Activated T-cell treated with anti-CD3 and anti-CD28 coated beads for 48 hours (primary cell): ENCODE data around the gene HMGXB3.
"Not testable (repeated sequence)": the region's sequence is repeated elsewhere in the genome, so short reads cannot be mapped to it uniquely, and the experiment has no call there.

Source experiments
- DNase-seq: peaks from one replicate; pipeline ENCODE4 v3.0.0-alpha.2; 2020; ENCODE audit warnings: low read depth

HMGXB3 gene

DNA sequence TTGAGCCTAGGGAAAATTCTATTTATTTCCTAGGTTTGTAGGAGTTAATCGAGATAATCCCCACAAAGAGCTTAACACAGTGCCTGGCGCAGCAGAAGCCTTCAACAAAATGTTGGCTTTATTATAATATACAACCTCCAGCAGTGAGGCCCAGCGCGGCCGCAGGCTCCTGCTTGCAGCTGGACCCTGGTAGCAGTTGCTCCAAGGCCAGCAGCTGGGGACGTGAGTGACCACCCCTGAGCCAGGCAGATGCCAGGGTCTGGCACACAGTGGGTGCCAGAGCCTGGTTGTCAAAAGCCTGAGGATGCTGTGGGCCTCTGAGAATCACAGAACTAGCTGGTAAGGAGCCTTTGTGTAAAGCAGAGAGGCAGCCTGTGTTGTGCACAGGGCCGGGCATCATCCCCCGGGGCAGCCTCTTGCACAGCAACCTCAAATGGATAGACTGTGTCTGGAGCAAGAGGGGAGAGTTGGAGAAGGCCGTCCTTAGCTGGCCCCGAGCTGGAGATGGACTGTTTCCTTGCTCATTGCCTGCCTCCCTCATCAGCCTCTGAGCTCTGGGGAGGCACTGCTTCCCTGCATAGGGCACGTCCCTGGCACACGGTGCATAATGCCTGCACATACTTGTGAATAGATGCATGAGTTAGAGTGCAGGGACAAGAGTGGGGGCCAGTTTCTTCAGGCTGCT lies 68.6 kb downstream of the HMGXB3 start:
- DNase-seq: no peak

DNA sequence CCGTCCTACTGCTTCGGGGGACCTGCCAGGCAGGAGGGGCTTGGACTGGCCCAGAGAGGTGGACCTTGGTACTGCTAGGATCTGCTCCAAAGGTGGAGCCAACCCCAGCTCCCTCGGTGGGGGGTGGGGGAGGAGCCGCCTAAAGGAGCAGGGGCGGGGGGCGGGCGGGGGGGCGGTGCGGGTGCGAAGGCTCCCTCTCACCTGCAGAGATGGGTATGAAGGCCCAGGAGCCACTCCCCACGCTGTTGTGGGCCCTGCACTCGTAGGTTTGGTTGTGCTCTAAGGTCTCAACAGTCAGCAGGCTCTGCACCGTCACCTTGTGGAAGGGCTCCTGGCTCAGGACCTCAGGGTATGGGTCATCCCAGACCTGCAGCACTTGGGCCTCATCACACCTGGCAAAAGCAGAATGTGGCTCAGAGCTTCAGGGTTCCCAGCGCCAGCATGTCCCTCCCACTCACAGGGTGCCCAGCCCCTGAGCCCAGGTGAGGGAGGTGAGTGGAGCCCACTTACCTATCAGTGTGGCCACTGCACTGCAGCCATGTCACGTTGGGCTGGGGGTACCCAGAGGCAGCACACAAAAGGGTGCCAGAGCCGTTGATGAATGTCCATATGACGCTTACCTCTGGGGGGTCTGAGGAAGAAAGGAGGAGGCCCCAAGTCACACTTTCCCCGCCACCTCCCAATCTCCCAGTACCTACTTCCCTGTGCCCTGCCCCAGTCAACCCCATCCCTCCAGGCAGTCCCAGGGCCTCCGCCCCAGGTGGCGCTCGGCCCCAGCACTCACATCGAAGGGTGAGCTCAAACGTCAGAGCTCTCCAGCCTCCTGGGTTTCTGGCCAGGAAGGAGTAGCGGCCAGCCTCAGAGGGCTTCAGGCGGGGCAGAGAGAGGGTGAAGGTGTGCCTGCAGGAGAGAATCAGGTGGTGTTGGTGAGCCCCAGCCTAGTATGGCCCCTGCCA lies 69.4 kb downstream of the HMGXB3 start:
- no peak for DNase-seq

DNA sequence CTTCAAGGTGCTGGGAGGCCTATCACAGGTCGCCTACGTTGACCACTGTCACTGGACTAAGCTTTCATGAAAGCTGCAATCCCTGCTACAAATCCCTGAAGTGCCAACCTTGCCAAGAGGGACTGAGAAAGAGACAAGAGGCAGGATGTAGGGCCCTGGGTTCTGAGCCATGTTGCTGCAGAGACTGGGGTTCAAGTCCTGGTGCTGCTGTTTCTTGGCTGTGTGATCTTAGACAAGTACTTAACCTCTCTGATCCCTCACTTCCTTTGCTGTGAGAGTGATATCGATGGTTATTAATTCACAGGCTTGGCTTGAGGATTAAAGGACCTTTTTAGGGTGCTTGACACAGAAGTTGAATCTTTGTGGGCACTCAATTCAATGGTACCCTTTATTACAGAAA lies 70.3 kb downstream of the HMGXB3 start:
- DNase-seq: no peak

DNA sequence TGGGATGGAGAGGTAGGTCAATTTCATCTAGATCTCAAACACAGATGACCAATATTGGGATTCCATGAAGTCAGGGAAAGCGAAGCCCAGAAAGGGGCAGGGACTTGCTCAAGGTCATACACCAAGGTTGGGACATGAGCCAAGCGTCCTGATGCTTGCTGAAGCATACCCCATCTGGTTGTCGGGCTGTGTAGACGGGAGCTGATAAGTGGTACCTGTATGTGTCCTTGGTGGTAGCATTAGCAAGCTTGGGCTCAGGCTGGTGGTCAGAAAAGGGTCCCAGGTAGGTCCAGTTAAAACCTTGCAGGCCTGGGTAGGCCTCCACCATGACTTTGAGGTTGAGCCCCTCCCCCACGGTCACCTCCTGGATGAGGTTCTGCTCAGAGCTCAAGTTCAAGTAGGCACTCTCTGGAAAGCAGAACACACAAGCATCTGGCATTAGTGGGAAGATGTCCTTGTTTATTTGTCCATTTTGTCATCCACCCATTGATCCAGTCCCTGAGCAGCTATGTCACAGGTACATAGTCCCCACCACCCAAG lies 72.6 kb downstream of the HMGXB3 start:
- no peak for DNase-seq

DNA sequence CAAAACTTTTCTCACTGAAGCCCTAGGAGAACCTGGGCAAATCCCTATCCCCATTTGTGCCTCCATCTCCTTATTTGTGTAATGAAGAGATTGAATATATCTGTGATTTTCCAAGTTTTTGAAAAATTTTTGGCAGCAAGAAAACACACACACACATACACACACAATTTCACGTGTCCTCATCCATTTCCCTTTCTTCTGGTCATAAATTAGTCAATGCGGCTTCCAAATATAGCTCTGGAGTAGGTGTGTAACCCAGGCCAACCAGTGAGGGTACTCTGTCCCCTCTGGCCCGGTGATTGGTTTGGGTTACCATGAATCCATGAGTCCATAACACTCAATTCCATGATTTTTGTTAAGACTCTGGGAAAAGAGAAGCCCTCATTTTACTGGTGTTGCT lies 73.1 kb downstream of the HMGXB3 start:
- no peak for DNase-seq

DNA sequence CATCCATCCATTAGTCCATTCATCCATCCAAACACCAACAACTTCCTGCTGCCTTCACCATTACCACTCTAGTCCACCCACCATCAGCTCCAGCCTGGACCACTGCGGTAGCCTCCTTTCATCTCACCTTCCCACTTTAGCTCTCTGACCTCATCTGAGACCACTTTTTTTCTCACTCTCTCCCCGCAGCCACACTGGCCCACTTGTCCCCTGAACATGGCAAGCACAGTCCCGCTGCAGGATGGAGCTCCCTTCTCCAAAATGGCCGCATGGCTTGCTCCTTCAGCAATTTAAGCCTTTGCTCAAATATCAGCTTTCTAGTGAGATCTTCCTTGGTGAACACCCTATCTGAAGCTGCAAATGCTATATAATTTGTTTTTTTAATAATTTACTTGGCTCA lies 74.7 kb downstream of the HMGXB3 start:
- DNase-seq: no peak

DNA sequence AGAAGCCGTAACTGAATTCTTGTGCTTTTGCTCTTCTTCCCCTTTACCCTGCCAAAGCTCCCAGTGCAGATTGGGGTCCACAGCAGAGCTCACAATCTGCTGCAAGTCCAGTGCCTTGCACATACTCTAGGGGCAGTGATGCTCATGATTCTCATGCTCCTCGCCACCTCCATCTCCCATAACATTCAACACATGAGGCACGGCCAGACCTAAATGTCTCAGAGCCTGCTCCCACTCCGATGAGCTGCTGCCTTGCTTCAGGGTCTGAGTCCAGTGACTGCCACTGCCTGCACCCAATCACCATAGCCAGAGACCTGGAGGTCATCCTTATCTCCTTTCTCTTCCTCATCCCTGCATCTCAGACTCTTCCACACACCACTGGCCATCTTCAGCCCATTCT lies 75.3 kb downstream of the HMGXB3 start:
- DNase-seq: no peak

DNA sequence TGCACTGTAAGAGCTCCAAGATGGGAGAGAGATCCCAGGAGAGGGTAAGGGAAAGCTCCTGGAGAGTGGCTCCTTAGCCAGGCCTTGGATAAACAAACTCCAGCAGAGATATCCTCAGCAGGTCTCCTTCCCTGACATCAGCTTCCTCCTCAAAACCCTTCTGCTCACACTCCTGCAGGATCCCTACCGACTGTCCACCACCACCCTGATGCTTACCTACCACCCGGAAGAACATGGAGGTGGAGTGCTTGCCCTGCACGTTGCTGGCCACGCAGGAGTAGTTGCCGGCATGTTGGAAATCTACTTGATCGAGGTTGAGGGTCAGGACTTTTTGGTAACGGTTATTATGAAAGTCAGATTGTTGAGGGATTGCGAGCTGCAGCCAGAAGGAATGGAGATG lies 76.5 kb downstream of the HMGXB3 start:
- no peak for DNase-seq

DNA sequence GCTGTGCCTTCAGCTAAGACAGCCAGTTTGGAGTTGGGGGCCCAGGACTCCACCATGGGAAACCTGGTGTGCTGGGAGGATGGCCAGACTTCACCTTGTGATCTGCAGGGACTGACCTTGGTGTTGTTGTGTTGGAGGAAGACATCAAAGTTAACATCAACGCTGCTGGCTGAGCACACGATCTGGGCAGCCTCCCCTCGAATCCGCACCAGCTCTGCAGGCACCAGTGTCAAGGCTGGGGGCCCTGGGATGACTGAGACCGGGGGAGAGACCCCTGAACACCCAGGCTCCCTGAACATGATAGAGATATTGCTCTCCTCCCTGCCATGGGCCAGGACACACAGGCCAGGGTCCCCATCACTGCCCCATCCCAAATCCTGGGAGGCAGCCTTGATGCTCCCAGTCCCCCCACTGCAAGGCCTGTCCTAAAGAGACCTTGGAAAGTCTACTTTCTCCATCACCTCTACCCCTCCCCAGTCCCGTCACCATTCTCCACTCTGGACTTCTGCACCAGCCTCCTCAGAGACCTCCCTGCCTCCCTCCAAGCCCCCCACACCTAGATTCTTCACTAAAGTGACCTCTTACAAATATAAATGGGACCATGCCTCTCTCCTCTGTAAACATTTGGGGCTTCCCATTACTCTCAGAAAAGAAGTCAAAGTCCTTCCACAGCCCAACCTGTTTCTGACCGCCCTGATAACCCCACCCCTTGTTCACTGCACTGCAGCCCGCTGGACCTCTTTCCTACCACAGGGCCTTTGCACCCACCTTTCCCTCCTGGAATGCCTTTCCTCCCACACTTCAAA lies 77.7 kb downstream of the HMGXB3 start:
- no peak for DNase-seq

DNA sequence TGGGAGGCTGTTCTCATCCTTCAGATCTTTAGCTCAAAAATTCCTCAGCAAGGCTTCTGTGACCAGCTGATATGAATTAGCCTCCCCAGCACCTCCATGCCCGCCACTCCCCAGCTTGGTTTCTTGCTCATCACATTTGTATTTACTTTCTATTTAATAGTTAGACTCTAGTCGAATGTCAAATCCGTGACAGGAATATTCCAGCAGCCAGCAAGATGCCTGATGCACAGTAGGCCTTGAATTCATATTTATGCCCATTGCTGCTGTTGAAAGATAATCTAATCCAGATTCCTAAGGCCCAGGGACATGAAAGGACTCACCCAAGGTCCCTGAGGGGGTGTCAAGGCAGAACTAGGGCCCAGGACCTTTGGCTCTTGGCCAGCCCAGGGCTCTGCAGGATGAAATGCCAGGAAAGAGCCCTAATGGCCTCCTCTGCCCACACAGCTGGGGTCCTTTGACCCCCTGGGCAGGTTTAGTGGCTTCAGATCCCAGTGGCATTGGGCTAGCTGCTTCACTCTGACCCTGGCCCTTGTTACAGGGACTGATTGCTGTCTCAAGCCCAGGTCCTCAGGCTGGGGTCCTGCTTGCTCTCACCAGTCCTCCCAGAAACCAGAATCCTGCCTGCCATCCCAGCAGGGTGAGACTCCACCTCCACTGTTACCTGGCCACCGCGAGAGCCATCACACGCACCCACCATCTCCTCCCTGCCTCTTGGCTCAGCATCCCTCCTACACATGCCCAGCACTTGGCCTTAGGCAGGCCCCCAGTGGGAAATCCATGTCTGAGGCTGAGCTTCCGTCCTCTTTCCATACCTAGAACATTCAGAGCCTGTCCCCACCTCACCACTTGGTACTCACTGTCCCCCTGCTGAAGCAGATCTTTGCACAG lies 78.5 kb downstream of the HMGXB3 start:
- DNase-seq: no peak

DNA sequence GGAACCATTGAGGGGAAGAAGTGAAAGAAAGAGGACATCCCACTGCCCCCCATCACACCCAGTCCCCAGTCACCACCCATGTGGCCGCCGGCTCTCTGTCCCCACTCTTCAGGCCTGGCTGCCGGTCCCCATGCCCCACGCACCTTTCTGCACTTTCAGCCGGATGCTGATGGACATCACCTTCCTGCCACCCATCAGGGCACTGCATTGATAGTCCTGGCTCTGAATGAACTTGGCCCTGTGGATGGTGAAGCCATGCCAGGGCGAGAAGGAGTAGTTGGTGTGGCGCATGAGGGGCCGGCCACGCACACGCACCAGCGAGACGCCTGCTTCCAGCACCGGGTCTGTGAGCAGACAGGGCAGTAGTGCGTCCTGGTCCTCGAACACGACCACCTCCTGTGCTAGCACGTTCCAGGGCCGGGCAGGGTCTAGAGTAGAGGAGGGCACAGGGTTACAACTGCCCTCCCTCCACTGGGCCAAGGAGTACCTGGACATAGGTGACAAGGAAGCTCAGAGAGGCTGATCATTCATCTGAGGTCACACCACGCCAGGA lies 79.4 kb downstream of the HMGXB3 start:
- no peak for DNase-seq

DNA sequence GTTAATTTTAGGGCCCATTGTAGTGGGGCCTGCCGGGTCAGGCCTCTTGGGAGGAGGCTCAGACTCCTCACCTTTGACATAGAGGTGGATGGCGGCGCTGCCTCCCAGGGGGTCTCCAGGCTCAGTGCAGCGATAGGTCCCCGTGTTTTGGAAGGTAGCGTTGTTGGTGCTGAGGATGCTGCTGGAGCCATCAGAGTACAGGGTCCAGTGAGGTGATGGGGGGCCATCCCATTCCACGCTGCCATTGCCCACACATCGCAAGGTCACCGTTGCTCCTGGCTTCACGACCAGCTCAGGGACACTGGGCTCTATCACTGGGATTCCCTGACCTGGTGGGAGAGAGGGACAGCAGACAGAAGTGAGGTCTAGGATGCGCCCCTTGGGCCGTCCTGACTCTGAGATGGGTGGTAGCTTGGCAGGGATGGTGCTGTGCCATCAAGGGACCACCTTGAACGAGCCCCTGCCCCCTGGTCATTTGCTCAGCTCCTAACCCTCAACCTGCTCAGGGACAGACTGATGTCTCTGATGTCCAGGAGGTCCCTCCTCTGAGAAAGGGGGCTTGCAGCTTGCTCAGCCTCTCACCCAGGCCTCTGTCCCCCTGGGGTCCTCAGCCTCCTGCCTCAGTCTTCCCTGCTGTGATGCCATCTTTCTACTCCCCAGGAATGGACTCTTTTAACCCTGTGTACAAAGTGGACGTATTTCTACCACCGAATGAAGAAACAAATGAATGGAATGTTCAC lies 80.3 kb downstream of the HMGXB3 start:
- no peak for DNase-seq

DNA sequence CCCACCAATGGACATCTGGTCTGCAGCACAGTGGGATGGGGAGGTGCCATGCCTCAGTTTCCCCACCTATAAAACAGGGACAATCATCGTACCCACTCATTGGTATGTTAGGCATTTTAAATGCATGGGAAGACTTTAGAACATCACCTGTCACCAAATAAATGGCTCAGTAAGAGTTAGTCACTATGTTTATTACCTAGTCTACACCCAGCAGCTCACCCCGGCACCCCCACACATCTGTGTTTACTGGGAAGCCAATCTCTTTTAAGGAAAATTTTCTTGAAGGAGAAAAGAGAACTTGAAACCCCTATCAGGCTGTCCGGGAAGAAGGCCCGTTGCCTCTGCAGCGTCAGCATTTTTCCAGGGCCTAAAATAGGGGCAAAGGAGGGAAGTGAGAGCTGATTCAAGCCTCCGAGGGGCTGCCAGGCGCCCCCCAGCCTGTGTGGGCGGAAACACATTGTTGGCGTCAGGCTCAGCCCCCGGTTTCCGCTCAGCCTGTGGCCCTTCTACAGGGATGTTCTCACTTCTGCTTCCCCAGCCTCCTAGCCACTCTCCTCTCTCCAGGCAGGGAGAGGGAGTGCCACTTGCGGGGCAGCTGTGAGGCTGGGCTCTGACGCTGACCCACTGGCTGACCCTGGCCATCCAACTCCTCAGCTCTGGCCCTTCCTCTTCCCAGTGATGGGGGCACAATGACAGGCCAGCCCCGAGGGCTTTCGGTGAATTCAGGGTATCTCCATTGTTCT lies 81.2 kb downstream of the HMGXB3 start:
- no peak for DNase-seq

DNA sequence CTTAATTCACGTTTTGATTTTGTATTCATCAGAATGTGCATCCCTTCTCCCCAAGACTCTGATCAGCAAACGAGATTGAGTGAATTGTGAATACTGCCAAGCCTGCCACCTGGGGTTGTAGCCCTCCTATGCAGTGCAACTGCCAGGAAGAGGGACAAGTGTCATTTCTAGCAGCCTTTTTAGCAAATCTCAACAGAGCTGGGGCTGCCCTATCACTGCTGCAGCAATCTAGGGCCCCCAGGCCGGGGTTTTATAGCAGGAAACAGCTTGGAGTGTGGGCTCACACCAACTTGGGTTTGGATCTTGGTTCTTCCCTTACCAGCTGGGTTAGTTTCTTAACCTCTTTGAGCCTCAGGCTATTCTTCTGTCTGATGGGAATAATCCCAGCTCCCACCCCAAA lies 81.8 kb downstream of the HMGXB3 start:
- DNase-seq: no peak

DNA sequence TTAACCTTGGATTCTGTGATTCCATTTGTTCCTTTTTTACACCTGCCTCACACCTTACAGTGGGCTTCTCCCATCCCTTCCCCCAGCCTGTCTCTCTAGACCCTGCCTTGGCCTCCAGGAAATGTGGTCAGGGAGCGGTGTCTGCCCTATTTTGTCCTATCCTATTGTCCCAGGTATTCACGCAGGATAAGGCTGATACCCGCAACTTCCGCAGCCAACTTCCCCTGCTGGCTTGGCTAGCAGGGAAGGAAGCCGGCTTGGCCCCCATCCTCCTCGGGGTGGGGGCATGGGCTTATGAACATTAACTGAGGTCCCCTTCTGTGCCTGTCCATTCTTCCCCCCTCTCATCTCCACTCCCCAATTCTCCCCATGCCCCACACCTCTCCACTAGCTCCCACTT lies 82.3 kb downstream of the HMGXB3 start:
- DNase-seq: no peak

DNA sequence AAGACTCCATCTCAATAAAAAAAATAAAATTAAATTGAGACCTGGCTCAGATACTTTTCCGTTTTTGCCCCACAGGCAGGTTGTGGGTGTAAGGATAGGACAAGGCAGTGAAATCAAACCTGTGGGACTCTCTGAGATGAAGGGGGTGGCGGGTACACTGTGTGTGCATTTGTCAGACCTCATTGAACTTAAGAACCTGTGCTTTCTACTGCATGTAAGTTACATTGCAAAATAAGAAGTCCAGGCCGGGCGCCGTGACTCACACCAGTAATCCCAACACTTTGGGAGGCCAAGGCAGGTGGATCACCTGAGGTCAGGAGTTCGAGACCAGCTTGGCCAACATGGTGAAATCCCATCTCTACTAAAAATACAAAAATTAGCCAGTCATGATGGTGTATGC lies 84.2 kb downstream of the HMGXB3 start:
- DNase-seq: not testable (repeated sequence)

DNA sequence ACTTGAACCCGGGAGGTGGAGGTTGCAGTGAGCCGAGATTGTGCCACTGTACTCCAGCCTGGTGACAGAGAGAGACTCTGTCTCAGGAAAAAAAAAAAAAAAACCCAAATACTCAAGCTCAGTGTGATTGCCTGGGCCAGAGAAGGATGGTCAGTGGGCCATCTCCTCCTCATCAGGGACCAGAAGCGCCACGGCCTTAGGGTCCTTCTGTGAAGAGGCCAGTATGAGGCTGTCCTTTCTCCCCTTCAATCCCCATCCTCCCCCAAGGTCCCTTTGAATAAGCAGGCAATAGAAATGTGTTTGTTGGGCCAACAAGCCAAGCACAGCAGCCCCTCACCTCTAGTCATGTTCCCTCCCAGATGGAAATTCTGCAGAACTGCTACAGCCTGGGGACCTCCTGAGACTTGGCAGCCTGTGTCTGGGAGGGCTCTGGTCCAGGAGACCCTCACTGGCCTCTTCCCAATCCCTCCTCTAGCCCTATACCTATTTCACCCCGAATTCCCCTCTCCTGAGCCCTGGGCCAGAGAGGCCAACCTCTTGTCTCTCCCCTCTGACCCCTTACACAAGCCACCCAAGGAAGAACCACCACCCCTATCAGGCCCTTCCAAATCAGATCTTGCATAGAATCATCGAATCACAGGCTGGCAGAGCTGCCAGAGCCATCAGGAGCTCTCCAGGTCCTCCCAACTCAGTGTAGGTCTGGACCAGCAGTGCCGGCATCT lies 84.8 kb downstream of the HMGXB3 start:
- no peak for DNase-seq

DNA sequence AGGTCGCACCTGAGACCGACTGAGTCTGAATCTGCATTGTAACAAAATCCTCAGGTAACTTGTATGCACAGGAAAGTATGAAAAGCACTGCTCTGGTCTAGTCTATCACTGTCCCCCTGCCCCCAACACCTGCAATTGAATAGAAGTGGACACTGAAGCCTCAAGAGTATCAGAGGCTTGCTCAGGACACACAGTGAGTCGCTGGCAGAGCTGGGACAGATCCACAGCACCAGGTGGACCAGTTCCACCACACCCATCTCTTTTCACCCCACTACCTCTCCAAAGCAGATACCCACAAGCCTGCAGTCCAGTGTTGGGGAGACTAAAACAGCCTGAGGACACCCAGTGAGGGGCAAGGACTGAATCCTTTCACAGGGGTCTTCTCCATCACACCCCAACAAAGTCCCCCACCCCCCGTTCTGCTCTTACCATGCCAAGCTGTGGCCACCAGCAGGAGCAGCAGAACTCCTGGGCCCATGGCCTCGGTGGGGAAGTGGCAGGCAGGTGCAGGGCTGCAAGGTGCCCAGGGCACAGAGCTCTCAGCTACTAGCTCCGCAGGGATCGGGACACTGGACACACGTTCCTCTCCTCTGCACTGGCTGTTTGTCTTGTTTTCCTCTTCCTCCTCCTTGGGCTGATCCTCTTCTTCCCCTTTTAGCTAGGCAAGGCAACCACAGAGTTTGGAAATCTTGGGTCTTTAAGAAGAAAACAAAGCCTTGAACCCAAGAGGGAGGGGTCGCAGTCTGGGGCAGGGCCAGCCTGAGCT lies 85.6 kb downstream of the HMGXB3 start, which contains the start of gene CSF1R:
CSF1R (minus strand) TSS at position 605 of the 766 bp plus-strand sequence; CDS start at position 478, 127 bp downstream.
- no peak for DNase-seq
